Upper lobe of right lung (tissue), 1 donor: ENCODE results near the gene CLCNKB. TPM values are rescaled to one million over a fixed set of nuclear protein-coding genes. Genes with fewer than 3 reads are reported as not detected.
A peak's percentile ranks its signal among the peaks of the same experiment; 100 is the strongest.
"Not testable (repeated sequence)": the region's sequence is repeated elsewhere in the genome, so short reads cannot be mapped to it uniquely, and the experiment has no call there.

ENCODE experiments used
- ATAC-seq: fragments of 200-7000 bp; cut with Tn5 transposase; one replicate; pipeline ENCODE4 v1.9.1; 2020; ENCODE audit warnings: mild to moderate bottlenecking, moderate library complexity
- DNase-seq: peaks from one replicate; pipeline ENCODE4 v3.0.0-alpha.2; 2020
- H3K27ac ChIP-seq: fragments of 200-600 bp; one replicate; pipeline ENCODE4 v1.8.0; 2022
- H3K27me3 ChIP-seq: fragments of 200-600 bp; one replicate; pipeline ENCODE4 v1.8.0; 2022; ENCODE audit warnings: mild to moderate bottlenecking
- H3K36me3 ChIP-seq: fragments of 200-600 bp; one replicate; pipeline ENCODE4 v1.8.0; 2022
- H3K4me1 ChIP-seq: fragments of 200-600 bp; one replicate; pipeline ENCODE4 v1.8.0; 2022
- H3K4me3 ChIP-seq: fragments of 200-600 bp; one replicate; pipeline ENCODE4 v1.8.0; 2022; ENCODE audit warnings: mild to moderate bottlenecking
- H3K9me3 ChIP-seq: fragments of 200-600 bp; one replicate; pipeline ENCODE4 v1.8.0; 2022
- intact Hi-C: fragments of 100-400 bp; cut with DNase I; formaldehyde crosslinking; loops from one replicate; pipeline ENCODE4 v1.11.0; 2022
- total RNA-seq: library from RNA; stranded (reverse); fragmentation: NEBNext Ultra II Directional; extraction: Animal tissue kit (Norgen Biotek cat#: 25700); gene quantifications from one replicate; pipeline ENCODE4 v1.2.1, GENCODE V29; 2021
- TF ChIP-seq, protein P1 (sequence below): fragments of 200-600 bp; IDR thresholded peaks from one replicate; pipeline ENCODE4 v1.8.0; 2022; ENCODE audit warnings: antibody characterized with exemption
- donor health status: DM: no; HTN: yes; CAD: no; lungs with severe emphysema.

The CLCNKB gene
- total RNA-seq, 1 donor from 2014 or later: 0.35 TPM

GRCh38 chr1:16054598-16055540, 11.3 kb downstream of the CLCNKB start:
- Histone ChIP-seq H3K27me3 (no peaks in the 10 kb centered on the region), H3K4me3 (no peak overlapping the region), H3K36me3 (no peaks in the 10 kb centered on the region), H3K27ac (no peak overlapping the region), H3K4me1 (no peaks in the 10 kb centered on the region), H3K9me3 (no peaks in the 10 kb centered on the region)
- TF ChIP-seq, protein P1, sequence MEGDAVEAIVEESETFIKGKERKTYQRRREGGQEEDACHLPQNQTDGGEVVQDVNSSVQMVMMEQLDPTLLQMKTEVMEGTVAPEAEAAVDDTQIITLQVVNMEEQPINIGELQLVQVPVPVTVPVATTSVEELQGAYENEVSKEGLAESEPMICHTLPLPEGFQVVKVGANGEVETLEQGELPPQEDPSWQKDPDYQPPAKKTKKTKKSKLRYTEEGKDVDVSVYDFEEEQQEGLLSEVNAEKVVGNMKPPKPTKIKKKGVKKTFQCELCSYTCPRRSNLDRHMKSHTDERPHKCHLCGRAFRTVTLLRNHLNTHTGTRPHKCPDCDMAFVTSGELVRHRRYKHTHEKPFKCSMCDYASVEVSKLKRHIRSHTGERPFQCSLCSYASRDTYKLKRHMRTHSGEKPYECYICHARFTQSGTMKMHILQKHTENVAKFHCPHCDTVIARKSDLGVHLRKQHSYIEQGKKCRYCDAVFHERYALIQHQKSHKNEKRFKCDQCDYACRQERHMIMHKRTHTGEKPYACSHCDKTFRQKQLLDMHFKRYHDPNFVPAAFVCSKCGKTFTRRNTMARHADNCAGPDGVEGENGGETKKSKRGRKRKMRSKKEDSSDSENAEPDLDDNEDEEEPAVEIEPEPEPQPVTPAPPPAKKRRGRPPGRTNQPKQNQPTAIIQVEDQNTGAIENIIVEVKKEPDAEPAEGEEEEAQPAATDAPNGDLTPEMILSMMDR: no peak
- DNase-seq (no peak), ATAC-seq (no peak)
- intact Hi-C loops: loop anchor here (5.0 kb wide), 1 partner anchor 48 kb away; no protein-coding TSS in a partner anchor

DNA sequence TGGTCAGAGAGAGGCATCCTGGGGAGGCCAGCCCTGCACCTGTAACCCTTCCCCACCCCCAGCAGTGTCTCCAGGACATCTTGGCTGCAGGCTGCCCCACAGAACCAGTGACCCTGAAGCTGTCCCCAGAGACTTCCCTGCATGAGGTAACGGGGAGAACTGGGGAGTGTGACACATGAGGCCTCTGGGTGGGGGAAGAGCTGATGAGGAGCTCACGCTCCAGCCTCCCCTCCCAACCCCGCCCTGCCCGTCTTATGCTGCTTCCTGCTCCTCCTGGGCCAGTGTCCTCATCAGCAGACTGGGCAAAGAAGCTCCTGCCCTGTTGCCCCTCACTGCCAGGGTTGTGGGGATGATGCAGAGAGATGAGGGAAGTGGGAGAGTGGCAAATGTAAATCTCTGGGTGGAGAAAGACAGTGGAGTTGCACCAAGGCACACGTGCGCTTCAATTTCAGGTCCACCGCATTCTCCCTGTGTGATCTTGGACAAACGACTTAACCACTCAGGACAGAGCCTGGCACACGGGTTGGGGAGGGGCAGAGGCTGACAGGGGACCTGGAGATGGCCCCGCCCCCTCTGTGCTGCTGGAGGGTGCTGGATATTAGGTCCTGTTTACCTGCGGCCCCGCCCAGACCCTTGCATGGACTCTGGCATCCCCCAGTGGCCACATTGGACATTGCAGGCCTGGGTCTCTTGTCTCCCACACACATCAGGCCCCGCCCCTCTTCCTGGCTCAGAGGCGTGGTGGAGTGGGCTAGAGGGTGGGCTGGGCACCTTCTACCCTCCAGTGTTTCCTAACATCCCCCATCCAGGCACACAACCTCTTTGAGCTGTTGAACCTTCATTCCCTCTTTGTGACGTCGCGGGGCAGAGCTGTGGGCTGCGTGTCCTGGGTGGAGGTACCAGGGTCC, 12.3 kb downstream of the CLCNKB start:
- H3K4me3 ChIP-seq: no peak overlapping the region
- ATAC-seq: peak; percentile 94
- H3K27ac ChIP-seq: no peak overlapping the region
- no peaks in the 10 kb centered on the region for H3K36me3 ChIP-seq
- no peaks in the 10 kb centered on the region for H3K27me3 ChIP-seq
- TF ChIP-seq, protein P1: peak; percentile 98
- H3K4me1 ChIP-seq: no peaks in the 10 kb centered on the region
- intact Hi-C loops: loop anchor here (5.0 kb wide), 1 partner anchor 49 kb away; no protein-coding TSS in a partner anchor
- peak; percentile 94 for DNase-seq
- H3K9me3 ChIP-seq: no peaks in the 10 kb centered on the region

GRCh38 chr1:16056521-16056912, 12.9 kb downstream of the CLCNKB start:
- not testable (repeated sequence) for ATAC-seq, H3K36me3 ChIP-seq, H3K9me3 ChIP-seq, H3K27me3 ChIP-seq, H3K4me1 ChIP-seq, H3K4me3 ChIP-seq, H3K27ac ChIP-seq, DNase-seq
- intact Hi-C loops: loop anchor here (5.0 kb wide), 1 partner anchor 49 kb away; no protein-coding TSS in a partner anchor

- not testable (repeated sequence) for H3K27me3 ChIP-seq, ATAC-seq, H3K9me3 ChIP-seq, H3K36me3 ChIP-seq, DNase-seq, H3K27ac ChIP-seq, H3K4me3 ChIP-seq, H3K4me1 ChIP-seq
- intact Hi-C loops: loop anchor here (5.0 kb wide), 1 partner anchor 50 kb away; no protein-coding TSS in a partner anchor
Observed at GRCh38 chr1:16057314-16057915, 13.8 kb downstream of the CLCNKB start.

DNA sequence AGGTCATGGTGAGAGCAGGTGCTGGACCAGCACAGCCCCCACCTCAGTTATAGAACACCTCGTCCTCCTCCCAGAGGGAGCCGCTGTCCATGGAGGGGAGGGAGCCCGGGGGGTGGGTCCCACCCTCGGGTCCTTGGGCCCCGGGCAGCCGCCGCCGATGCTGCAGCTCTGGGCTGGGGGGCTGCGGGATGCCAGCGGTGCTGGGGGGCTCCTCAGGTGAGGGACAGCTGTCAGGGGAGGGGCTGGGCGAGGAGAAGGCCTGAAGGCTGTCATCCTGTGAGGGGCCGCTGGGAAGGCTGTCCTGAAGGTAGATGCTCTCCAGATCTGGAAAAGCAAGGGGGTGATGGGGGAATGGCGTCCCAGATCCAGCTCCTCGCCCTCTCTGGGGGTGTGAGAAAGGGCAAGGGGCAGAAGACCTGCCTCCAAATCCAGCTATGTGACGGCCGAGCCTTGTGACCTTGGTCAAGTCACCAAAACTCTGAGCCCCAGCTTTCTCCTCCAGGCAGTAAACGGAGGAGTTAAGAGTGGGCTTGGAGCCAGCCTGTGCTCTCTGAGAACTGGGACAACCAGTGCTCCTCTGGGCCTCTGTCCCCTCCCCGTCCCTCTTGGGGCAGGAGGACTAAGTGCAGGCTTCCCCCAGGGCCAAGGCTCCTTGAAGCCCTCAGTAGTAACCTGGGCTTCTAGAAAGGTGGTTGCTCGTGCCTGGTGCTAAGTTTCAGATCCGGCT, 15.0 kb downstream of the CLCNKB start:
- H3K36me3 ChIP-seq, H3K27me3 ChIP-seq, H3K27ac ChIP-seq, ATAC-seq, DNase-seq, H3K4me3 ChIP-seq, H3K4me1 ChIP-seq, H3K9me3 ChIP-seq: not testable (repeated sequence)
- intact Hi-C loops: loop anchor here (5.0 kb wide), 1 partner anchor 51 kb away; no protein-coding TSS in a partner anchor

GRCh38 chr1:16061266-16061665, 17.7 kb downstream of the CLCNKB start:
- DNase-seq: no peak
- H3K27me3 ChIP-seq: no peaks in the 10 kb centered on the region
- no peaks in the 10 kb centered on the region for H3K9me3 ChIP-seq
- H3K36me3 ChIP-seq: no peaks in the 10 kb centered on the region
- intact Hi-C loops: no loop called here
- H3K4me3 ChIP-seq: no peak overlapping the region
- TF ChIP-seq, protein P1: no peak
- no peak for ATAC-seq
- H3K27ac ChIP-seq: no peak overlapping the region
- H3K4me1 ChIP-seq: no peaks in the 10 kb centered on the region

DNA sequence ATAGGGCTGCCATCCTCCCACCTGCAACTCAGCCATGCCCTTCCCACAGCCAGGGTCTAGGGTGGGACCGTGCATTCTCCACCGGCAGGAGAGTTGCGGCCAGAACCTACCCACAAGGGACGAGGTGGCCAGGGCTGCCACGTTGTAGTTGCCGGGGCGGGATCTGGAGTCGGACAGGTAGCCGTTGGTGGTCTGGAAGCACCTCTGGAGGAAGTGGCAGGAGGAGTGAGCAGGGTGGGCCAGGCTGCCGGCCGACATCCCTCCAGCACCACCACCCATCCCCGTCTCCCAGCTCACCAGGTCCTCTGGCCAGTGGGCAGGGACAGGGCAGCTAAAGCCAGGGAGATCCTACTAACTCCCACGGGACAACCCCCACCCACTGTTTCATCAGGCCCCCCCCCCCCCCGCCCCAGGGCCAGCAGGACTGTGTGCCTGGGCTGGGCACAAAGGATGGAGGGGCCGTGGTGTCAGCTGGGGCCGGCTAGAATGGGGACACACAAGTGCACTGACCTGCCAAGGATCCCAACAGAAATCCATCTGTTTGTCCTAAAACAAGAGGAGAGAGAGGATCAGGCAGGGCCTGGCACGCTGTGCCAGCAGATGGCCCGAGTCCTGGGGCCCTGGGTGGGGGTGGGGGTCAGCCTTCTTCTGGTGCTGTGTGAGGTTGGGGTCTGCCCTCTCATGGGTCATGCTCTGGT, 18.6 kb downstream of the CLCNKB start:
- H3K4me3 ChIP-seq, H3K27me3 ChIP-seq, H3K4me1 ChIP-seq, DNase-seq, H3K27ac ChIP-seq, intact Hi-C loops, H3K36me3 ChIP-seq, ATAC-seq, H3K9me3 ChIP-seq: not testable (repeated sequence)

DNA sequence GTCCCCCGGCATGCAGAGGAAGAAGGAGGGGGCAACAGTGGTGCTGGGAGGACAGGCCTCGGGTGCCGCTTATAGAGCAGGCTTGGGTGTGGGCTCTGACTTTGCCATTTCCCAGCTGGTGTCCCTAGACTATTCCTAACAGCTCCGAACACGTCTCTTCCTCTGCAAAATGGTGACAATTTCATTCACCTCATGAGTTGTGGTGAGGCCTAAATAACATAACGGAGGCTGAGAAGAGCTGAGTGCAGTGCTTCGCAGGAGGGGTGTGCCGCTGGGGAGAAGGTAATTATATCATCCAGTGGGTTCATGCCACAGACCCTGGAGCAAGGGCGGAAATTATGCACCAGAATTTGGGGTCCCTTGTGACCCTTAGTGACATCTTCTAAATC, 19.1 kb downstream of the CLCNKB start:
- H3K36me3 ChIP-seq, H3K27ac ChIP-seq, H3K4me3 ChIP-seq, intact Hi-C loops, H3K9me3 ChIP-seq, DNase-seq, H3K4me1 ChIP-seq, ATAC-seq, H3K27me3 ChIP-seq: not testable (repeated sequence)
